AG04450 (cell line): ENCODE measurements around the gene TCHH. TPM values are rescaled to one million over a fixed set of nuclear protein-coding genes. Genes with fewer than 3 reads are reported as not detected.

Experiments used
- CTCF ChIA-PET: fragments of 300-600, 350-600 bp; formaldehyde crosslinking; extraction: SDS; loops from one replicate; lab custom pipeline; 2022; ENCODE audit warnings: antibody characterized with exemption, inconsistent platforms; lab: Charles Lee
- POLR2A ChIA-PET: fragments of 350-600 bp; formaldehyde crosslinking; extraction: SDS; loops from one replicate; lab custom pipeline; 2021; ENCODE audit warnings: antibody characterized with exemption, inconsistent platforms; lab: Yijun Ruan, JAX
- DNase-seq: peaks from one replicate; pipeline ENCODE4 v3.0.0-alpha.2; 2011; ENCODE audit warnings: low read depth, low spot score
- H3K27ac ChIP-seq: one replicate; pipeline ENCODE4 v1.5.1; 2012; ENCODE audit warnings: low read depth, low read length, control low read depth
- H3K27me3 ChIP-seq: one replicate; pipeline ENCODE4 v1.6.0; 2012; ENCODE audit warnings: low read length; ENCODE audit not compliant: control insufficient read depth, insufficient read depth
- H3K4me3 ChIP-seq: 2 replicates; pipeline ENCODE4 v1.5.1; 2011; ENCODE audit warnings: mild to moderate bottlenecking, low read depth, low read length, control low read depth
- H3K9me3 ChIP-seq: 2 replicates; pipeline ENCODE4 v1.5.1; 2012; ENCODE audit warnings: low read length; ENCODE audit not compliant: control insufficient read depth, insufficient read depth
- polyA plus RNA-seq: library from polyadenylated mRNA; depleted of rRNA; stranded (reverse); fragments of >200 nt; gene quantifications from 2 replicates; pipeline ENCODE4 v1.2.3, GENCODE V29; 2011; rRNA removed
- small RNA-seq: library from RNA; depleted of rRNA; stranded (forward); fragments of <200 nt; gene quantifications from one replicate; pipeline ENCODE3, GENCODE V24; 2012; ENCODE audit warnings: low read depth; ENCODE audit not compliant: insufficient read length
- TF ChIP-seq, protein P1 (sequence below): IDR thresholded peaks from 2 replicates; pipeline ENCODE4 v1.5.1; 2011; ENCODE audit warnings: low read depth, low read length, control low read depth, inconsistent platforms

The TCHH gene
- polyA plus RNA-seq, 1 experiment, result not detected

DNA sequence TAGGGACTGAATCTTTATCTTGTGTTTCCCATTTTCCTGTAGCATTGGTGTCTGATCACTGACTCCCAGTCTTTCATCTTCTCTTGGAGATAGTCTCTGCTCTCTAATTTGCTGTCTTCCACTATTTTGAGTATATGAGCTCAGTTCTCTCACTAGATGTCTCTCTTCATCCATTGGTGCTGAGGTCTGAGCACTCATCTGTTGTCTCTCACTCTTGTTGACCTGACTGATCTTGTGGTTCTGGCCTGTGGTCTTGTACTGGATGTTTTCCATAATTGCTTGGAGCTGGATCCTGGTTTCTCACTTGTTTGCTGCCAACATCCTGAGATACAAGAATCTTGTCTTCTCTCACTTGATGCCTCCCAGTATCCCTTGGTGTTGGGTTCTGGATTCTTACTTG lies 53.3 kb downstream of the TCHH start:
- ChIA-PET CTCF (no interaction called here), POLR2A (no interaction called here)
- H3K27me3 ChIP-seq, result peaks cover 7% of the 10 kb centered on the region
- no peak overlapping the region for H3K4me3 ChIP-seq
- H3K27ac ChIP-seq, result no peak overlapping the region
- no peaks in the 10 kb centered on the region for H3K9me3 ChIP-seq
- DNase-seq, result no peak
- TF ChIP-seq, protein P1, sequence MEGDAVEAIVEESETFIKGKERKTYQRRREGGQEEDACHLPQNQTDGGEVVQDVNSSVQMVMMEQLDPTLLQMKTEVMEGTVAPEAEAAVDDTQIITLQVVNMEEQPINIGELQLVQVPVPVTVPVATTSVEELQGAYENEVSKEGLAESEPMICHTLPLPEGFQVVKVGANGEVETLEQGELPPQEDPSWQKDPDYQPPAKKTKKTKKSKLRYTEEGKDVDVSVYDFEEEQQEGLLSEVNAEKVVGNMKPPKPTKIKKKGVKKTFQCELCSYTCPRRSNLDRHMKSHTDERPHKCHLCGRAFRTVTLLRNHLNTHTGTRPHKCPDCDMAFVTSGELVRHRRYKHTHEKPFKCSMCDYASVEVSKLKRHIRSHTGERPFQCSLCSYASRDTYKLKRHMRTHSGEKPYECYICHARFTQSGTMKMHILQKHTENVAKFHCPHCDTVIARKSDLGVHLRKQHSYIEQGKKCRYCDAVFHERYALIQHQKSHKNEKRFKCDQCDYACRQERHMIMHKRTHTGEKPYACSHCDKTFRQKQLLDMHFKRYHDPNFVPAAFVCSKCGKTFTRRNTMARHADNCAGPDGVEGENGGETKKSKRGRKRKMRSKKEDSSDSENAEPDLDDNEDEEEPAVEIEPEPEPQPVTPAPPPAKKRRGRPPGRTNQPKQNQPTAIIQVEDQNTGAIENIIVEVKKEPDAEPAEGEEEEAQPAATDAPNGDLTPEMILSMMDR, result no peak

Small RNA genes within 50 kb of the gene (small RNA-seq; reads per million reads assigned to genes)
- not detected for gene SPTLC1P4

Other genes starting within 250 kb of the TCHH start
- 20.3 and 24.8 TPM in 2 replicates for gene THEM4, start 205.9 kb downstream of the TCHH start, polyA plus RNA-seq
- gene S100A10, start 121.6 kb downstream of the TCHH start, polyA plus RNA-seq, result 188 and 200 TPM in 2 replicates
- 693 and 1,000 TPM in 2 replicates for gene S100A11, start 78.4 kb downstream of the TCHH start, polyA plus RNA-seq
- gene TCHHL1, start 26.4 kb downstream of the TCHH start, polyA plus RNA-seq, result not detected in 2 replicates
- gene RPTN, start 43.8 kb upstream of the TCHH start, polyA plus RNA-seq, result not detected in 2 replicates
- gene HRNR, start 108.7 kb upstream of the TCHH start, polyA plus RNA-seq, result not detected in 2 replicates
- gene FLG, start 209.8 kb upstream of the TCHH start, polyA plus RNA-seq, result not detected in 2 replicates
- gene FLG2, start 244.6 kb upstream of the TCHH start, polyA plus RNA-seq, result not detected in 2 replicates